Measurements from ENCODE around the gene FRMPD3. TPM values are rescaled to one million over a fixed set of nuclear protein-coding genes. Genes with fewer than 3 reads are reported as not detected.
"Not testable (repeated sequence)": the region's sequence is repeated elsewhere in the genome, so short reads cannot be mapped to it uniquely, and the experiment has no call there.

Gene FRMPD3
- total and polyA plus RNA-seq, 3 donors from 2014 or later, result 0.74 to 2.0 (median 1.5) TPM

DNA sequence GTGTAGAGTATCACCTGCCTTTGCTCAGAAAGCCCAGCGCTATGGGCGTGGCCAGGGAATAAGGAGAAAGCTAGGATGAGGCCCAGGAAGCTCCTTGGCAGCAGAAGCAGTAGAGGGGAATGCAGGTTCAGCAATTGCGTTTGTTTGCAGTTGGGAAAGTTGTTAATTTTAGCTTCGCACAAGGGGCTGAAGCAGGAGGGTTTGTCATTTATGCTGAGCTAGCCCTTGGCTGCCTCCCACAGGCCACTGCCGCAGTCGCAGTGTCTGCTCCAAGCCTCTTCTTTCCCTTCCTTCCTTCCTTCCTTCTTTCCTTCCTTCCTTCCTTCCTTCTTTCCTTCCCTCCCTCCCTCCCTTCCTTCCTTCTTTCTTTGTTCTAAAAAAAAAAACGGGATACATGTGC lies 21.5 kb downstream of the FRMPD3 start:
- no peak for DNase-seq
- 61 to 62% methylated on average over 6 to 7 of the region's 7 CpGs for WGBS, 2 donors

GRCh38 chrX:107471420-107471819 lies 22.0 kb downstream of the FRMPD3 start:
- H3K4me1 ChIP-seq; H3K36me3 ChIP-seq (ENCODE audit: low read depth, missing control alignments); H3K9me3 ChIP-seq; H3K27me3 ChIP-seq; H3K27ac ChIP-seq; H3K4me3 ChIP-seq; intact Hi-C loops (cut with DNase I; ENCODE audit: low total_unique reads); DNase-seq: not testable (repeated sequence)
- 94% methylated on average over 4 of the region's 4 CpGs for WGBS, 2 donors

More for the DNA sequence above, 21.5 kb downstream of the FRMPD3 start:
- H3K4me3 ChIP-seq, result no peak overlapping the region
- H3K9me3 ChIP-seq, result no peaks in the 10 kb centered on the region
- TF ChIP-seq POLR2A (IDR thresholded peaks at IDR 0.05), result no peak
- TF ChIP-seq, protein P1, sequence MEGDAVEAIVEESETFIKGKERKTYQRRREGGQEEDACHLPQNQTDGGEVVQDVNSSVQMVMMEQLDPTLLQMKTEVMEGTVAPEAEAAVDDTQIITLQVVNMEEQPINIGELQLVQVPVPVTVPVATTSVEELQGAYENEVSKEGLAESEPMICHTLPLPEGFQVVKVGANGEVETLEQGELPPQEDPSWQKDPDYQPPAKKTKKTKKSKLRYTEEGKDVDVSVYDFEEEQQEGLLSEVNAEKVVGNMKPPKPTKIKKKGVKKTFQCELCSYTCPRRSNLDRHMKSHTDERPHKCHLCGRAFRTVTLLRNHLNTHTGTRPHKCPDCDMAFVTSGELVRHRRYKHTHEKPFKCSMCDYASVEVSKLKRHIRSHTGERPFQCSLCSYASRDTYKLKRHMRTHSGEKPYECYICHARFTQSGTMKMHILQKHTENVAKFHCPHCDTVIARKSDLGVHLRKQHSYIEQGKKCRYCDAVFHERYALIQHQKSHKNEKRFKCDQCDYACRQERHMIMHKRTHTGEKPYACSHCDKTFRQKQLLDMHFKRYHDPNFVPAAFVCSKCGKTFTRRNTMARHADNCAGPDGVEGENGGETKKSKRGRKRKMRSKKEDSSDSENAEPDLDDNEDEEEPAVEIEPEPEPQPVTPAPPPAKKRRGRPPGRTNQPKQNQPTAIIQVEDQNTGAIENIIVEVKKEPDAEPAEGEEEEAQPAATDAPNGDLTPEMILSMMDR (IDR thresholded peaks at IDR 0.05), result no peak
- H3K4me1 ChIP-seq, result no peaks in the 10 kb centered on the region
- no peaks in the 10 kb centered on the region for H3K27me3 ChIP-seq
- no peak overlapping the region for H3K27ac ChIP-seq
- intact Hi-C loops (cut with DNase I; ENCODE audit: low total_unique reads), result no loop called here
- H3K36me3 ChIP-seq (ENCODE audit: low read depth, missing control alignments), result no peaks in the 10 kb centered on the region

DNA sequence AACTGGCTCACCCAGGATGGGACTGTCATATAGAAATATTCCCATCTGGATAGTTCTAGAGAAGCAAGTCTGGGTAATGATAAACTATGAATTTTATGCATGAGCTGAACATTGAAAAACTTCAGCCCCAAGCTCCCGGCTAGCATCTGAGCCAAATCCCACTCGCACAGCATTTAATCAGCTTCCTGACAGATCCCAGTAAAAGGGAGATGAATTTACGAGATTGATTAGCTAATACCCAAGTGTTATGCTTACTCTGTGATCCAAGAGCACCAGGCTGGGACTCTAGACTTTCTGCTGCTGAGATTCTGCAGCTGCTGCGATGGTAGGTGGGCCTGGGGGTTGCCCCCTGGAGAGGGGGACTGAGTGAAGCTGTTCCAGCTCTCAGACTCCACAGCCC lies 28.0 kb downstream of the FRMPD3 start:
- WGBS, 2 donors, result 72 to 74% methylated on average over 4 of the region's 4 CpGs
- no peaks in the 10 kb centered on the region for H3K36me3 ChIP-seq (ENCODE audit: low read depth, missing control alignments)
- intact Hi-C loops (cut with DNase I; ENCODE audit: low total_unique reads), result no loop called here
- no peak overlapping the region for H3K4me3 ChIP-seq
- no peaks in the 10 kb centered on the region for H3K9me3 ChIP-seq
- TF ChIP-seq POLR2A (IDR thresholded peaks at IDR 0.05), result no peak
- TF ChIP-seq, protein P1 (IDR thresholded peaks at IDR 0.05), result no peak
- H3K27me3 ChIP-seq, result no peaks in the 10 kb centered on the region
- no peak for DNase-seq
- H3K27ac ChIP-seq, result no peak overlapping the region
- H3K4me1 ChIP-seq, result no peaks in the 10 kb centered on the region

DNA sequence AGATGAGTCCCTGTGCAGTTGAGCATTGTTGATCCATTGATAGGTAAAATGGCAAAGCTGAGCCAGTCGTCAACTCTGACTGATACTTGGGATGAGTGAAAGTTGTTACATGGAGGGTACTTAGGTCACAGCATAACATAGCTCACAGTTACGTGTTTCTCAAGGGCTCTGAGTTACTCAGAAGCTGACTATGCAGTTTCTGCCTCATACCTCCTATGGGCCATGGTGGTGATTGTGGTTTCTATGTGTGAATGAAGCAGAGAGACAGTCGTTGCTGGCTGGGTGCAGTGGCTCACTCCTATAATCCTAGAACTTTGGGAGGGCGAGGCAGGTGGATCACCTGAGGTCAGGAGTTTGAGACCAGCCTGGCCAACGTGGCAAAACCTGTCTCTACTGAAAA lies 30.8 kb downstream of the FRMPD3 start:
- H3K4me1 ChIP-seq, result no peaks in the 10 kb centered on the region
- no peak overlapping the region for H3K4me3 ChIP-seq
- intact Hi-C loops (cut with DNase I; ENCODE audit: low total_unique reads), result no loop called here
- no peak overlapping the region for H3K27ac ChIP-seq
- WGBS, 2 donors, result 89 to 100% methylated on average over 2 to 5 of the region's 5 CpGs
- H3K27me3 ChIP-seq, result no peaks in the 10 kb centered on the region
- H3K36me3 ChIP-seq (ENCODE audit: low read depth, missing control alignments), result no peaks in the 10 kb centered on the region
- no peak for DNase-seq
- TF ChIP-seq POLR2A (IDR thresholded peaks at IDR 0.05), result no peak
- TF ChIP-seq, protein P1 (IDR thresholded peaks at IDR 0.05), result no peak
- no peaks in the 10 kb centered on the region for H3K9me3 ChIP-seq

DNA sequence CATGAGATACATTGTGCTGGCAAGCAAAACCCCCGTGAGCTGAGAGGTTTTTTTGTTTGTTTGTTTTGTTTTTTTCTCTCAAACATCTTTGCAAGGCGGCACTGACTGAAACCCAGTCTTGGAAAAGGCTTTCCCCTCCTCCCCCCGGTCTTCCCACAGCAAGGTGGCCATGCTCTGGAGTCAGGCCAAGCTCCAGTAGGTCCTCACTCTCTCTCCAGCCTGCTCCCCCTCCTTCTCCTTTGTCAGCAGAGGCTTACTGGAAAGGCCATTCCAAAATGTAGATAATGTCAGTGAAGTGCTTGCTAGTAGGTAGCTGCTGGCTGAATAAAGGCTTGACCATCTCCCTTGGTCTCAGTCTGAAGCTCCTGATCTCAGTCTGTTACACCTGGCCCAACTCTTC lies 32.6 kb downstream of the FRMPD3 start:
- no peaks in the 10 kb centered on the region for H3K9me3 ChIP-seq
- no peaks in the 10 kb centered on the region for H3K36me3 ChIP-seq (ENCODE audit: low read depth, missing control alignments)
- DNase-seq, result no peak
- no peaks in the 10 kb centered on the region for H3K27me3 ChIP-seq
- intact Hi-C loops (cut with DNase I; ENCODE audit: low total_unique reads), result no loop called here
- no peak overlapping the region for H3K27ac ChIP-seq
- TF ChIP-seq, protein P1 (IDR thresholded peaks at IDR 0.05), result no peak
- TF ChIP-seq POLR2A (IDR thresholded peaks at IDR 0.05), result no peak
- H3K4me3 ChIP-seq, result no peak overlapping the region
- WGBS, 2 donors, result 76 to 82% methylated on average over 2 to 3 of the region's 3 CpGs
- H3K4me1 ChIP-seq, result no peaks in the 10 kb centered on the region

Measured in testis (tissue), 3 donors.